ENCODE measurements around the gene ITGA8.
"Not testable (repeated sequence)": the region's sequence is repeated elsewhere in the genome, so short reads cannot be mapped to it uniquely, and the experiment has no call there.

Gene ITGA8

GRCh38 chr10:15605740-15606369, 113.9 kb downstream of the ITGA8 start:
- DNase-seq: no peak

- no peak for DNase-seq
Observed at GRCh38 chr10:15603446-15604011, 116.2 kb downstream of the ITGA8 start.

DNA sequence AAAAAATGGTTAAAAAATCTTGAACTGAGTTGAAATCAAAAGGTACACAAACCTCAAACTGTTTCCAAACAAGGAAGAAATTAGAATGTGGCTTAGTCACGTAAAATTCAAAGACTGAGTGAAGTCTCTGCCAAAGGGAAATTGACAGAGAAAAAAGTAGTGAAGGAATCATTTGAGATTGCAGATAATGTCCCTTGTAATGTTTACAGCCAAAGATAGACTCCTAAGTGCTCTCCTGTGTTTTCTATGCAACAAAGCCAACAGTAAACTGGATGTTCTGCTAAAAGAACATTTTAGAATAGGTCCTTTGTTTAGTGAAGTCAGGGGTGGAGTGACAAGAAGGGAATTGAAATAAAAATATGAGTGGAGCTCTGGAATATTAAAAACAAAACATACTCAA, 117.9 kb downstream of the ITGA8 start:
- no peak for DNase-seq

- no peak for DNase-seq
Observed at GRCh38 chr10:15595260-15595659, 124.5 kb downstream of the ITGA8 start.

GRCh38 chr10:15591937-15592336, 127.8 kb downstream of the ITGA8 start:
- no peak for DNase-seq

GRCh38 chr10:15591431-15591830, 128.3 kb downstream of the ITGA8 start:
- DNase-seq: no peak

GRCh38 chr10:15588635-15589508, 130.8 kb downstream of the ITGA8 start:
- no peak for DNase-seq

DNA sequence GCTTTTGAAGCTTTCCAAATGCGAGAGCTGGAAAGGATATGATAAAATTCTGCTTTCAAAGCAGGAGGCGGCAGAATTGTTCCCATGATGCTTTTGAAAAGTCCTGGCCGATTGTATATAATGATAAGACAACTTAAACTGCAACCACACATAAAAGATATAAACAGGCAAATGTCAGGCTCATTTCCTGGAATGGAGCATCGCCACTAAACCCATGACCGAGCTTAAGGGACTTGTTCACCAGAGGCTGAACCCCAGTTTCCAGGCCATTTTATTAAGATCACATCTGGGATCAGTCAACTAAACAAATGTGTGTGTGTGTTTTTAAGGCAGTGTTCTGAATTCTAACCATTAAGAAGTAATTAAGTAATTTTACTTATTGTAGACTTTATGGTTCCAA, 131.6 kb downstream of the ITGA8 start:
- DNase-seq: no peak

DNA sequence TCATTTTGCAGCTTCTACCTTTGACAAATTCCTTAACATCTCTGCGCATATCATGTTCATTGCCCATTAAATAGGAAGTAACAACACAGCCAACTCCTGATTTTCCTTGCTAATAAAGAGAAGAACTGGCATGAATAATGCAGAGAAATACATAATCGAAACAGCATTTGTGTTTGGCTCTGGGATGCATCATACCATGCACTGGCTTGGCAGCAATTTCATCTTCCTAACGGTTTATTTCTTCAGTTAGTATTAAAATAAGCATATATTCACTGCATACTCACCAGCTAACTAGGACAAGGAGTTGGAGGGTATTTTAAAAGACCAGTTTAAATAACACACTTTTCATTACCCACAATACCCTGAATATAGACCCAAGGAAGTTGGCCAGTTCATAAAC, 132.5 kb downstream of the ITGA8 start:
- DNase-seq: no peak

DNA sequence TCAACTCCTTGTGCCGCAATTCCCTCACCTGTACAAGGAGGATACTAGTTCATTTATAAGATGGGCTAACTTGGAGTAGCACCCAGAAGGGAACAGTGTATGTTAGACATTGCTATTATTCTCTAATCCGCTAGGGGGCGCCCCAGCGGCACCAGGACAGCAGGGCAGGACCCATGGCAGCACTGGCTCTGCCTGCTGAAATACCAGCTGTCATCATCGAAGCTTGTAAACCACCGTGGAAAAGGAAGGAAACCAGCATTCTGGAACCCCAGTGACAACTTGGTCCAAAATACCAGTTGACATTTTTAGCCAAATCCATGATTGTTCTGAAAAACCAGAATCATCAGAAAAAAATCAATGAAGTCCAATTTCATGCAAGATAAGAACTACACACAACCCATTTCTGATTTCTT, 134.4 kb downstream of the ITGA8 start:
- peak; percentile 18 for DNase-seq

GRCh38 chr10:15582972-15583371, 136.8 kb downstream of the ITGA8 start:
- not testable (repeated sequence) for DNase-seq

DNA sequence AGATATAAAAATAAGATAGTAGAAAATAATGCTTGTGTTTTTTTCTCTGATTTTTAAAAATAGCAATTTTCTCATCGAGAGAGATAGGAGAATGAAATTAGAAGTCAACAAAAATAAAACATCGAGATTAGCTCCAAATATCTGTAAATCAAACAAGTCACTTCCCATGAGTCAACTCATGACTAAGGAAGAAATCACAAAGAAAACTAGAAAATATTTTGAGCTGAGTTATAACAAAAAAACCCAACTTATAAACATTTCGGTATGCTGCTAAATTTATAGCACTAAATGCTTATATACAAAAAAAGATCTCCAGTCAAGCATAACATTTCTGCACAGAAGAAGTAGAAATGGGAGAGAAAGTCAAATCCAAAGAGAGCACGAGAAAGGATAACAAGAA, 140.1 kb downstream of the ITGA8 start:
- DNase-seq: no peak

DNA sequence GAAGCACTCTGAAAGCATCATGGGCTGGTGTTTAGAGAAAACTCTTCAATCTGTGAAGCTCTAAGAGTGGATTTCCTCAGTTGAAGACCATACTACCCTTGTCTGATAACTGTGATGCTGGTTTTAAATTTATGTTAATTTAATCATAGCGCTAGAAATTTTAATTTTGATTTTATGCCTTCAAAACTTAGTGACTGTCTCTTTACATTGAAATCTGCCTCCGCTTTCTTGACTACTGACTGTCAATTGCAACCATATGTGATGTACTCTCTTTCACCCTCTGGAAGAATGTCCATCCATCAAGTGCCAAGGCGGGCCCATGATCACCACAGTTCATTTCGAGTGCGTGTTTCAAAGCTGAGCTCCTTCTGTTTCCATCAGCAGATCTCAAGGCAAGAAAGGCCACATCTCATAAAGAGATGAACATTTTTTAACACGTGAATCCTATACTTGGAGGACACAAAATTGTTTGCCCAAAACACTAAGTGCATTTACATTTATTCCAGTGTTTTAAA, 147.1 kb downstream of the ITGA8 start:
- DNase-seq: no peak

DNA sequence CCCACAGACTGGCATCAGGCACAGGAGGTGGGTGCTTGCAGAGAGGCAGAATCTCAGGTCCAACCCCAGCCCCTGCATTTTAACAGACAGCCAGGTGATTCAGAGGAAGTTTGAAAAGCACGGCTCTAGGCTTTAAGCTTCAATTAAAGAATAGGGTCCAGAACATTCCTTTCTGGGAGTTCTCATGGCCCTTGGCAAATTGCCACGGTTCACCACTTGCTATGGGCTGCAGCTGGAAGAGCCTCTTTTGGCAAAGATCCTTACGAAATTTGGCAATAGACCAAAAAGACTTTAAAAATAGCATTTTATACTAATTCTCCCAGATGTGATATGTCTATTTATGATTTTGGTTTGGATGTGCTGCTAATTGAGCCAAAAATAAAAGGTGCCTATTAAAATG, 148.1 kb downstream of the ITGA8 start:
- DNase-seq: no peak

DNA sequence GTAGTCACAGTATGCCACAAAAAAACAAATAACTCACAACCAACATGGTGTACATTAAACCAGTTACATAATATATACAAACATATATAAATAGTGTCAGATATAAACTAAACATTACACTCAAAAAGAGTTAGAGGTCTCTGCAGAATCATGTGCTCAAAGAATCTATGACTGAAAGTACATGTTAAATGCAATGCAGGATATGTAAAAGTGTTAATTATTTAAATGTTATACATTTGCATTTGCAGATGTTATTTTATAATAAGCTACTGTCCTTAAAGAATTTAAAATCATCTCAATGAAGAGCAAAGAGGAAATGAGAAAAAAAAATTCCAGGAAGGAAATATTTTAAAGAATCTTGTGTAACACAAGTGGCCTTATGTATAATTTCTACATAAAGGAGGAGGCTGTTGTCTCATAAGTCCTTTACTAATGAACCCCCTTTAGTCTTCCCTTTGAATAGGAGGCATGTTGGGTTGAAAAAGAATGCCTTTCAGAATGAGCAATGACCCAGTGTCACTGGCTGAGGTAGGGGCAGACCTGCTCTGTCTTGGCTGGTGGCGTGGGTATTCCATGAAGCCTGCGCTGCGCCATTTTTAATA, 148.9 kb downstream of the ITGA8 start:
- DNase-seq: no peak

DNA sequence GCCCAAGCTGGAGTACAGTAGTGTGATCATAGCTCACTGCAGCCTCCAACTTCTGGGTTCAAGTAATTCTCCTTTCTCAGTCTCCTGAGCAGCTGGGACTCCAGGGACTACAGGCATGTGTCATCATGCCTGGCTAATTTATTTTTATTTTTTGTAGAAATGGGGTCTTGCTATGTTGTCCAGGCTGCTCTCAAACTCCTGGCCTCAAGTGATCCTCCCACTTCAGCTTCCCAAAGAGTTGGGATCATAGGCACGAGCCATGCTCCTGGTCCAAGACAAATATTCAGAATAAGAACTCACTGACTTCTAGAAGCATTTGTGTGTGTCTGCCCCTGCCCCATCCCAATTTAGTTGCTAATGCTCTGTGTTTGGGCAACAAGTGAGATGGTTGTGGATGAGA, 151.8 kb downstream of the ITGA8 start:
- DNase-seq: no peak

- DNase-seq: no peak
Observed at GRCh38 chr10:15563246-15563645, 156.5 kb downstream of the ITGA8 start.

GRCh38 chr10:15562578-15562977, 157.1 kb downstream of the ITGA8 start:
- DNase-seq: no peak

DNA sequence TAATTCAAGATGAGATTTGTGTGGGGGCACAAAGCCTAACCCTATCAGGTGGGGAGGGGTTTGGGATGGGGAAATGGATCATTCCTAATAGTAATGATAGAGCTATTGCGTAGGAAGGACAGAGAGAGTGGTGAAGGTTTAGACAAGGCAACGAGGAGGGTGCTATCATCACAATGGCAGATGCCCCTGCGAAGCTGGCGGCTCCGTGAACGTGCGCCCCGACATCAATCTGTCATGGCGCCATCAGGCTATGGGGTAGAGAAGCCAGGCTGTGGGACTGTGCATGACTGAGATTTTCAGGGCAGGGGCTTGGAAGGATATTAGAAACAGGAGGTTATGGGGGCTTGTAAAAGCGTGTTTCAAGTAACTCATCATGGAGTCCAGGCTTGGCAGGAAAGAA, 157.6 kb downstream of the ITGA8 start:
- no peak for DNase-seq

DNA sequence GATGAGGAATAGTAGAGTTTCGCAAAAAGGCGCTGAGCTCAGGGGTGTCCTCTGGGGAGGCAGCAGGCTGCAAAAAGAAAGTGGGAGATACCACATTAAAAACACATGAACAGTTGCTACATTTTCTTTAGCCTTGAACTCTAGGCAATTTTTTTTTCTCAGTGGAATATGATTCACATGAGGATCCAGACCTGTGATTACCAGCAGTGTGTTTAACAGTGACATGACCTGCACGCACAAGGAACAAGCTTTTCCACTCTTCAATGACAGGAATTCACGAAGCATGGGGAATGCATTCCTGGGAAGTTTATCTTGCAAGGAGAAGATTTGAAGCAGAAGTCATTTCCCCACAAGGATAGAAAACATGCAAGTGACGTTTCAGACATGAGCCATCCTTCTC, 161.6 kb downstream of the ITGA8 start:
- DNase-seq: no peak

GRCh38 chr10:15557168-15557567, 162.6 kb downstream of the ITGA8 start:
- not testable (repeated sequence) for DNase-seq

DNA sequence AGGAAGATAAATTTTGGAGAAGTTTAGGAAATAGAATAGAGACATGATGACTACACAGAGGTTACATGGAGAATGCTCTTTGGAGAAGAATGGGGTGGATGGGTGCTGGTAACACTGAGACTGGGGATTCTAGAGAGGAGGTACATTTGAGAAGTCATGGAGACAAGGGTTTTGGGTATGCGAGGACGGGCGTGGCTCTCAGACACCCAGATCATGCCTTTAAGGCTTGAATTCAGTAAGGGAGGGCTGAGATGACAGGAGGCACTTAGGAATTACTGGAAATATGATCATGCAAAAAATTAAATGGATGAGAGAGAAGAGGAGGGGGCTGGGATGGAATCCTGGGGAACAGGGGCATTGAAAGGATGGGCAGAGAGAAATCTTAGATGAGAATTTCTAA, 168.8 kb downstream of the ITGA8 start:
- DNase-seq: no peak

- DNase-seq: no peak
Observed at GRCh38 chr10:15548331-15548730, 171.4 kb downstream of the ITGA8 start.

DNA sequence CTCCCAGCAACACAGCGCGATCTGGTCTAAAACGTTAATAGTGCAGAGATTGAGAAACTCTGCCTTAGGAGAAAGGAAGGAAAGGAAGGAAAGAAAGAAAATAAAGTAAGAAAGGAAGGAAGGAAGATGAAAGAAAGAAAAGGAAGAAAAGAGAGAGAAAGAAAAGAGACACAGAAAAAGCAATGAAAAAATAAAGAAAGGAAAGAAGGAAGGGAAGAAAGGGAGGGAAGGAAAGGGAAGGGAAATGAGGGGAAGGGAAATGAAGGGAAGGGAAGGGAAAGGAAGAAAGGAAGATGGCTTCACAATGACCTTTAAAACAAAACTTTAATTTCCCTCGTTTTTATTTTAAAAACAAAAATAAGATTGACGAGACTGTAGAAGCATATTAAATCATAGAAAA, 173.1 kb downstream of the ITGA8 start:
- DNase-seq: no peak
